ENCODE results near the gene LMF1.

Gene LMF1

GRCh38 chr16:871562-872345, 99.0 kb downstream of the LMF1 start:
- no peaks in the 10 kb centered on the region for H3K36me3 ChIP-seq
- H3K27ac ChIP-seq, result no peak overlapping the region
- no peak for TF ChIP-seq CTCF (IDR thresholded peaks at IDR 0.05; ENCODE audit: low read depth, low read length)
- H3K27me3 ChIP-seq (ENCODE audit: insufficient read depth, low read depth, severe bottlenecking), result no peaks in the 10 kb centered on the region
- no peak overlapping the region for H3K4me3 ChIP-seq (ENCODE audit: low read depth, low read length)
- no peaks in the 10 kb centered on the region for H3K9me3 ChIP-seq (ENCODE audit: severe bottlenecking)
- no peak for DNase-seq

GRCh38 chr16:870856-871561, 99.8 kb downstream of the LMF1 start:
- H3K36me3 ChIP-seq, result no peaks in the 10 kb centered on the region
- no peaks in the 10 kb centered on the region for H3K9me3 ChIP-seq (ENCODE audit: severe bottlenecking)
- no peak for DNase-seq
- H3K4me3 ChIP-seq (ENCODE audit: low read depth, low read length), result no peak overlapping the region
- no peak for TF ChIP-seq CTCF (IDR thresholded peaks at IDR 0.05; ENCODE audit: low read depth, low read length)
- H3K27me3 ChIP-seq (ENCODE audit: insufficient read depth, low read depth, severe bottlenecking), result no peaks in the 10 kb centered on the region
- H3K27ac ChIP-seq, result no peak overlapping the region

GRCh38 chr16:869823-870641, 100.8 kb downstream of the LMF1 start:
- no peak for TF ChIP-seq CTCF (IDR thresholded peaks at IDR 0.05; ENCODE audit: low read depth, low read length)
- H3K27me3 ChIP-seq (ENCODE audit: insufficient read depth, low read depth, severe bottlenecking), result no peaks in the 10 kb centered on the region
- H3K27ac ChIP-seq, result no peak overlapping the region
- no peaks in the 10 kb centered on the region for H3K36me3 ChIP-seq
- DNase-seq, result no peak
- H3K4me3 ChIP-seq (ENCODE audit: low read depth, low read length), result no peak overlapping the region
- no peaks in the 10 kb centered on the region for H3K9me3 ChIP-seq (ENCODE audit: severe bottlenecking)

GRCh38 chr16:868846-869822, 101.7 kb downstream of the LMF1 start:
- DNase-seq, result no peak
- Histone ChIP-seq H3K36me3 (no peaks in the 10 kb centered on the region), H3K9me3 (ENCODE audit: severe bottlenecking) (no peaks in the 10 kb centered on the region), H3K27ac (no peak overlapping the region), H3K27me3 (ENCODE audit: insufficient read depth, low read depth, severe bottlenecking) (no peaks in the 10 kb centered on the region), H3K4me3 (ENCODE audit: low read depth, low read length) (no peak overlapping the region)
- TF ChIP-seq CTCF (IDR thresholded peaks at IDR 0.05; ENCODE audit: low read depth, low read length), result no peak

GRCh38 chr16:868386-868755, 102.4 kb downstream of the LMF1 start:
- no peak for TF ChIP-seq CTCF (IDR thresholded peaks at IDR 0.05; ENCODE audit: low read depth, low read length)
- H3K27ac ChIP-seq, result no peak overlapping the region
- no peaks in the 10 kb centered on the region for H3K36me3 ChIP-seq
- no peak for DNase-seq
- H3K27me3 ChIP-seq (ENCODE audit: insufficient read depth, low read depth, severe bottlenecking), result no peaks in the 10 kb centered on the region
- no peaks in the 10 kb centered on the region for H3K9me3 ChIP-seq (ENCODE audit: severe bottlenecking)
- H3K4me3 ChIP-seq (ENCODE audit: low read depth, low read length), result no peak overlapping the region
